ENCODE results near the gene SFMBT1. TPM values are rescaled to one million over a fixed set of nuclear protein-coding genes. Genes with fewer than 3 reads are reported as not detected.

Gene SFMBT1
- total and polyA plus RNA-seq, 2 experiments from 2014 or later, result 5.3 to 24.0 TPM

GRCh38 chr3:52959773-52960172 is 86.1 kb downstream of the SFMBT1 start (continued):
- TF ChIP-seq ZNF462 (CRISPR knock-in tag; IDR thresholded peaks at IDR 0.05), result no peak

- no peak overlapping the region for H3K4me3 ChIP-seq
- H2AFZ ChIP-seq, result no peak overlapping the region
- Mint-ChIP-seq H3K4me3 (no peak overlapping the region), H3K9me3 (no peaks in the 10 kb centered on the region), H3K27me3 (ENCODE audit: insufficient read depth, low read depth, poor library complexity) (no peaks in the 10 kb centered on the region), H3K27ac (peak overlapping the region; percentile 55), H3K4me1 (peaks cover 9% of the 10 kb centered on the region; the same call in 2 of the 3 replicates), H3K36me3 (ENCODE audit: low read depth) (peaks cover 6% of the 10 kb centered on the region; the same call in 1 of the 3 replicates)
- no peaks in the 10 kb centered on the region for H3F3A ChIP-seq (replicated peaks; ENCODE audit: low read depth)
- no peak for ATAC-seq
- H3K9me2 ChIP-seq (ENCODE audit: insufficient read depth), result no peaks in the 10 kb centered on the region
- DNase-seq (ENCODE audit: low spot score), result no peak
- H3K27ac ChIP-seq (ENCODE audit: low read depth), result no peak overlapping the region
- H3K27me3 ChIP-seq (ENCODE audit: insufficient read depth), result no peaks in the 10 kb centered on the region
- no peaks in the 10 kb centered on the region for H3K79me2 ChIP-seq (replicated peaks; ENCODE audit: insufficient read depth)
- no peak overlapping the region for H3K4me2 ChIP-seq
- TF ChIP-seq JUNB (IDR thresholded peaks at IDR 0.05; ENCODE audit: unreplicated experiment) (no peak), EZH2 (IDR thresholded peaks at IDR 0.05; ENCODE audit: low read depth, unreplicated experiment) (no peak), REST (IDR thresholded peaks at IDR 0.05; ENCODE audit: unreplicated experiment) (no peak), NANOG (IDR thresholded peaks at IDR 0.05; ENCODE audit: borderline replicate concordance) (no peak), ETS1 (IDR thresholded peaks at IDR 0.05) (no peak), ZNF331 (CRISPR knock-in tag; IDR thresholded peaks at IDR 0.05; ENCODE audit: low read depth) (no peak), ZNF114 (CRISPR knock-in tag; IDR thresholded peaks at IDR 0.05) (no peak), EZH2phosphoT487 (IDR thresholded peaks at IDR 0.05; ENCODE audit: unreplicated experiment) (no peak)
- no peaks in the 10 kb centered on the region for H4K20me1 ChIP-seq (replicated peaks; ENCODE audit: insufficient read depth)
- H3K36me3 ChIP-seq (ENCODE audit: insufficient read depth), result no peaks in the 10 kb centered on the region
- no peaks in the 10 kb centered on the region for H3K4me1 ChIP-seq (ENCODE audit: insufficient read depth)
These were observed 106.3 kb downstream of the SFMBT1 start for GRCh38 chr3:52939600-52939999.

All from GM23338 (cell line).